PFSK-1 (cell line): ENCODE data around the gene PRSS53.

Source experiments
- FOXP2 ChIP-seq: optimal IDR thresholded peaks from 2 replicates; pipeline ENCODE3; 2011; ENCODE audit warnings: borderline replicate concordance, control low read depth, inconsistent platforms; ENCODE audit not compliant: insufficient read depth; ENCODE audit errors: extremely low read length, extremely low read depth
- POLR2AphosphoS5 ChIP-seq: IDR thresholded peaks from 2 replicates; pipeline ENCODE4 v1.6.1; 2012; ENCODE audit warnings: low read depth, mild to moderate bottlenecking, control low read depth, low read length, moderate library complexity
- REST ChIP-seq, 2 experiments: IDR thresholded peaks; 2 replicates each; pipeline versions ENCODE4 v1.6.1 to v1.8.0; 2011 to 2012; ENCODE audit warnings: low read depth in 2 of 2, low read length in 2 of 2, control low read depth in 1 of 2, inconsistent platforms in 1 of 2, mild to moderate bottlenecking in 1 of 2, moderate library complexity in 1 of 2; ENCODE audit not compliant: insufficient read depth in 1 of 2
- SIN3A ChIP-seq: IDR thresholded peaks from 2 replicates; pipeline ENCODE4 v1.6.1; 2012; ENCODE audit warnings: mild to moderate bottlenecking, low read length, moderate library complexity, borderline replicate concordance; ENCODE audit not compliant: insufficient read depth
- TAF1 ChIP-seq: IDR thresholded peaks from 2 replicates; pipeline ENCODE4 v1.6.1; 2012; ENCODE audit warnings: low read length, control low read depth, borderline replicate concordance; ENCODE audit not compliant: insufficient read depth

DNA sequence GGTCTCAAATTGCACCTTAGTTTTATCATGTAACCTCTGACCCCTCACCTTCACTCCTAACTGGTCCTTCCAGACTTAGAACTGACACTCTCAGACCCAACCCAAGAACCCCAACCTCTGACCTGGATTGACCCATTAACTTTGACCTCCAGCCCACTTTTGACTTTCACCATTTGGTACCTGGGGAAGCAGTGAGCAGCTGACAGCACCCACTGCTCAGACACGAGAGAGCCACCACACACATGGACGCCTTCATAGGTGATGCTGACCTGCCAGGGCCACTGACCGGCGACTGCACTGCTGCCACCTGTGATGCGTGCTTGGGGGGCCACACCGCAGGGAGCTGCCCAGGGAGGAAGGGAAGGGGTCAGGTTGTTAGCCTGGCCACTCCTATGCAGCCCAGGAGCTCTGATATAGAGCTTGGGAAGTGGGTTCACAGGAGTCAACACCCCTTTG lies 44.3 kb upstream of the PRSS53 start:
- TF ChIP-seq SIN3A (no peak), REST (IDR thresholded peaks at IDR 0.05; ENCODE audit: insufficient read depth in 1 of 2, low read depth in 2 of 2, low read length in 2 of 2) (no peak), POLR2AphosphoS5 (no peak), TAF1 (no peak), FOXP2 (no peak)
